Esophagus (tissue), 2 donors: Measurements from ENCODE around the gene CHKB. TPM values are rescaled to one million over a fixed set of nuclear protein-coding genes. Genes with fewer than 3 reads are reported as not detected.
"Not testable (repeated sequence)": the region's sequence is repeated elsewhere in the genome, so short reads cannot be mapped to it uniquely, and the experiment has no call there.

Experiments
- H3K27ac ChIP-seq, 2 donors: one replicate each; pipeline ENCODE4 v1.5.1; 2013; ENCODE audit warnings: low read depth in 2 of 2, mild to moderate bottlenecking in 2 of 2, inconsistent platforms in 1 of 2, low read length in 1 of 2, moderate library complexity in 1 of 2
- H3K27me3 ChIP-seq, 2 donors: one replicate each; pipeline ENCODE4 v1.6.1; 2013; ENCODE audit warnings: low read length in 2 of 2, control low read depth in 1 of 2, mild to moderate bottlenecking in 1 of 2; ENCODE audit not compliant: insufficient read depth in 2 of 2, control insufficient read depth in 1 of 2
- H3K36me3 ChIP-seq, 2 donors: one replicate each; pipeline ENCODE4 v1.6.1; 2013; ENCODE audit warnings: low read length in 1 of 2; ENCODE audit not compliant: control insufficient read depth in 2 of 2, insufficient read depth in 2 of 2
- H3K4me1 ChIP-seq, 2 donors: one replicate each; pipeline ENCODE4 v1.6.1; 2013; ENCODE audit warnings: low read length in 1 of 2; ENCODE audit not compliant: control insufficient read depth in 2 of 2, insufficient read depth in 2 of 2
- H3K4me3 ChIP-seq, 2 donors: one replicate each; pipeline ENCODE4 v1.5.1; 2013; ENCODE audit warnings: low read length in 2 of 2, mild to moderate bottlenecking in 2 of 2, low read depth in 1 of 2, moderate library complexity in 1 of 2
- H3K9me3 ChIP-seq, 2 donors: one replicate each; pipeline ENCODE4 v1.6.1; 2013; ENCODE audit warnings: mild to moderate bottlenecking in 2 of 2, low read depth in 1 of 2, low read length in 1 of 2, moderate library complexity in 1 of 2; ENCODE audit not compliant: control insufficient read depth in 2 of 2, insufficient read depth in 1 of 2
- WGBS, 2 donors: extraction: QIAGEN DNeasy Blood & Tissue Kit; methylation state at CpG; one replicate each; pipeline ENCODE4 v1.1.7; 2013; 5-methylcytosine and 5-hydroxymethylcytosine counted together
- polyA plus RNA-seq, 2 donors: library from polyadenylated mRNA; stranded (reverse); fragments of 200-250 nt; gene quantifications; one replicate each; pipeline ENCODE4 v1.2.3, GENCODE V29; 2013
- donor health status: healthy with polysubstance abuse.
- donor health status: Bipolar disorder and iron deficiency.

Gene CHKB
- polyA plus RNA-seq, 2 donors = 50.1 to 110 TPM

- H3K4me3 ChIP-seq = no peak overlapping the region
- no peaks in the 10 kb centered on the region for H3K36me3 ChIP-seq
- WGBS, 2 donors = 42 to 46% methylated on average over 6 of the region's 6 CpGs
- H3K27ac ChIP-seq = no peak overlapping the region
- no peaks in the 10 kb centered on the region for H3K27me3 ChIP-seq
- no peaks in the 10 kb centered on the region for H3K9me3 ChIP-seq
- H3K4me1 ChIP-seq = peaks cover 0 to 9% of the 10 kb centered on the region in 2 donors
Observed at GRCh38 chr22:50612168-50612527, 29.5 kb upstream of the CHKB start.

GRCh38 chr22:50611341-50612060, 28.9 kb upstream of the CHKB start:
- WGBS, 2 donors = 91% methylated on average over 26 of the region's 26 CpGs
- H3K4me3 ChIP-seq = no peak overlapping the region
- no peak overlapping the region for H3K27ac ChIP-seq
- H3K36me3 ChIP-seq = no peaks in the 10 kb centered on the region
- H3K9me3 ChIP-seq = no peaks in the 10 kb centered on the region
- no peaks in the 10 kb centered on the region for H3K27me3 ChIP-seq
- H3K4me1 ChIP-seq = peaks cover 0 to 9% of the 10 kb centered on the region in 2 donors

- H3K27ac ChIP-seq = no peak overlapping the region
- 83 to 87% methylated on average over 17 of the region's 17 CpGs for WGBS, 2 donors
Observed at GRCh38 chr22:50610581-50610980, 27.9 kb upstream of the CHKB start.

GRCh38 chr22:50610041-50610451, 27.4 kb upstream of the CHKB start:
- H3K4me1 ChIP-seq = peaks cover 0 to 9% of the 10 kb centered on the region in 2 donors
- 81 to 84% methylated on average over 11 of the region's 11 CpGs for WGBS, 2 donors
- no peaks in the 10 kb centered on the region for H3K27me3 ChIP-seq
- H3K4me3 ChIP-seq = no peak overlapping the region
- no peak overlapping the region for H3K27ac ChIP-seq
- H3K36me3 ChIP-seq = no peaks in the 10 kb centered on the region
- H3K9me3 ChIP-seq = no peaks in the 10 kb centered on the region

More at GRCh38 chr22:50610581-50610980, 27.9 kb upstream of the CHKB start:
- Histone ChIP-seq H3K36me3 (no peaks in the 10 kb centered on the region), H3K27me3 (no peaks in the 10 kb centered on the region), H3K9me3 (no peaks in the 10 kb centered on the region), H3K4me3 (no peak overlapping the region), H3K4me1 (peaks cover 0 to 9% of the 10 kb centered on the region in 2 donors)

- Histone ChIP-seq H3K4me1 (peaks cover 0 to 9% of the 10 kb centered on the region in 2 donors), H3K36me3 (no peaks in the 10 kb centered on the region), H3K27ac (no peak overlapping the region), H3K27me3 (no peaks in the 10 kb centered on the region), H3K9me3 (no peaks in the 10 kb centered on the region), H3K4me3 (no peak overlapping the region)
- 77 to 81% methylated on average over 12 of the region's 12 CpGs for WGBS, 2 donors
Observed at GRCh38 chr22:50609599-50609998, 26.9 kb upstream of the CHKB start.

DNA sequence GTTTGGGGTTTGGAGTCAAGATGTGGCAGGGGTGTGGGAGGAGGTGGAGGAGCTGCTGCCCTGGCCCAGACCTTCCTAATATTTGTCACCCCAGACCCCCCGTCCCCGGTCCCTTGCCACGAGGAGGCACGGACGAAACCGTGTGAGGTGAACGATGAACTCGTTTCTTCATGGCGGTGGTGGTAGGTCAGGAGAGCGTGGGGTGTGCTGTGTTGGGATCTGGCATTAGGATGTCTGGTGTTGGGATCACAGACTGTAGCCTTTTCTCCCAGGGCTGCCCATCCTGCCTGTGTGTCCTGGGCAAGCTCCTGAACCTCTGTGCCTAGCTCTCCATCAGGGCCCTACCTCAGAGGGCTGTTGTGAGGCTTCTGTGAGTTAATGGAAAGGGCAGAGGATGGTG, 26.3 kb upstream of the CHKB start:
- Histone ChIP-seq H3K36me3 (no peaks in the 10 kb centered on the region), H3K9me3 (no peaks in the 10 kb centered on the region), H3K27ac (no peak overlapping the region), H3K4me3 (no peak overlapping the region), H3K27me3 (no peaks in the 10 kb centered on the region), H3K4me1 (peaks cover 0 to 9% of the 10 kb centered on the region in 2 donors)
- WGBS, 2 donors = 79 to 95% methylated on average over 9 to 10 of the region's 10 CpGs

DNA sequence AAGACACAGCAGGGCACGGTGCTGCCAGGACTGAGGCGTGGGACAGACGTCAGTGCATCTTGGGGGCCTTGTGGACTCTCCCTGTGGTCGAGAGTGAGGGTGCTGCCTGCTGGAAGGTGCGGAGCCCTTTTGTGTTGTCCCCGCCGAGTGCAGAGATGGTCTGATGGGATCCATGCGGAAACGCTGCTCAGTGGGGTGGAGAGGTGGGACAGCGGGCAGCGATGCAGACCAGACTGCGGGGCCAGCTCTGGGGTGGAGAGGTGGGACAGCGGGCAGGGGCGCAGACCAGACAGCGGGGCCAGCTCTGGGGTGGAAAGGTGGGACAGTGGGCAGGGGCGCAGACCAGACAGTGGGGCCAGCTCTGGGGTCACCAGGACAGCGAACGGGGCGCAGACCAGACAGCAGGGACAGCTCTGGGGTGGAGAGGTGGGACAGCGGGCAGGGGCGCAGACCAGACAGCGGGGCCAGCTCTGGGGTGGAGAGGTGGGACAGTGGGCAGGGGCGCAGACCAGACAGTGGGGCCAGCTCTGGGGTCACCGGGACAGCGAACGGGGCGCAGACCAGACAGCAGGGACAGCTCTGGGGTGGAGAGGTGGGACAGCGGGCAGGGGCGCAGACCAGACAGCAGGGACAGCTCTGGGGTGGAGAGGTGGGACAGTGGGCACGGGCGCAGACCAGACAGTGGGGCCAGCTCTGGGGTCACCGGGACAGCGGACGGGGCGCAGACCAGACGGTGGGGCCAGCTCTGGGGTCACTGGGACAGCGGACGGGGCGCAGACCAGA, 25.6 kb upstream of the CHKB start:
- not testable (repeated sequence) for H3K36me3 ChIP-seq, H3K4me3 ChIP-seq, H3K9me3 ChIP-seq, H3K27ac ChIP-seq, H3K27me3 ChIP-seq, H3K4me1 ChIP-seq
- 81 to 85% methylated on average over 36 to 39 of the region's 39 CpGs for WGBS, 2 donors

DNA sequence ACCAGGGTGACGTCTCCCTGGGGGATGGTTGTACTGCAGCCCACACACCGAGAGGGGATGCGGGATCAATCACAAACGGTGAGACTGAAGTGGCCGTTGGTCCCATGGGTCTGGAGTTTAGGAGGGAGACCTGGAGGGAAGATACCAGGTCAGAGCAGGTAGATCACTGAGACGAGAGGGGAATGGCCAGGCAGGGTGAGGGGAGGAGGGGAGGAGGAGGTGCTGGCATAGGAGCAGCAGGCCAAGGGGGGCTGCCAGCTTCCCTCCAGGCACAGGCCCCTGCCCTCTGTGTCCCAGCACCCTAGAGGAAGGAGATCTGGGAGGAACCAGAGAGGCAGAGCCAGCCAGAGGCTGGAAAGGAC, 25.0 kb upstream of the CHKB start:
- Histone ChIP-seq H3K4me1 (peaks cover 0 to 3% of the 10 kb centered on the region in 2 donors), H3K9me3 (no peaks in the 10 kb centered on the region), H3K4me3 (no peak overlapping the region), H3K27ac (no peak overlapping the region), H3K36me3 (no peaks in the 10 kb centered on the region), H3K27me3 (peaks cover 0 to 4% of the 10 kb centered on the region in 2 donors)
- WGBS, 2 donors = 69 to 76% methylated on average over 6 of the region's 6 CpGs

DNA sequence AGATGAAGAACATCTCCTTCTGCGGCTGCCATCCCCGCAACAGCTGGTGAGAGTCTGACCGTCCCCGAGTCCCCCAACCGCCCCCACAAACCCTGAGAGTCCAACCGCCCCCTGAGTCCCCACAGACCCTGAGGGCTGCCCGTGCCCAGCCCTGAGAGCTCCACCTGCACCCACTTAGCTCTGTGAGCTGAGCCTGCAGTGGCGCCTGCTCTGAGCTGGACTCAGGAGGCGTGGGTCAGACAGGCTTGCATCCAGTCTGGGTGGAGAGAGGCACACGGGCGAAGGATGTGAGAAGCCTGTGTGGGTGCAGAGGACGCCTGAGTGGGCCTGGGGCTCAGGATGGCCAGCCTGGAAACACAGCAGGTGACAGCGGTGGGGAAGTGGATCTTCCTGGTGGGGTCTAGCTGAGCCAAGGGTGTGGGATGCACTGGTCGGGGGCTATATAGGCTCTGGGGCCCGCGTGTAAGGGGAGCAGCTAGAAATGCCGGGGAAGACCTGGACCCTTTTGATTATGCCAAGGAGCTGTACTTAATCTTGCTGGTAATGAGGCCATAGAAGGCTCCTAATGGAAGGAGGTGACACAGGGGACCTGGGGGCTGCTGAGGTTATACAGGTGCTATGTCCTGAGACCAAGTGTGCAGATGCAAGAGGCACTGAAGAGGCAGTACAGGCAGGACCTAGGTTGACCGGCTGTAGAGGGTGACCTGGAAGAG, 24.5 kb upstream of the CHKB start:
- Histone ChIP-seq H3K4me3 (no peak overlapping the region), H3K27me3 (peaks cover 0 to 4% of the 10 kb centered on the region in 2 donors), H3K9me3 (no peaks in the 10 kb centered on the region), H3K4me1 (no peaks in the 10 kb centered on the region), H3K27ac (no peak overlapping the region), H3K36me3 (no peaks in the 10 kb centered on the region)
- WGBS, 2 donors = 72 to 76% methylated on average over 18 of the region's 18 CpGs
